GM12801 (cell line): Measurements from ENCODE around the gene ARVCF.

ENCODE experiments used
- CTCF ChIP-seq: IDR thresholded peaks from one replicate; pipeline ENCODE4 v1.5.1; 2011; ENCODE audit warnings: control low read depth; ENCODE audit not compliant: insufficient read length; ENCODE audit errors: extremely low read depth

ARVCF gene

GRCh38 chr22:19961201-19961580 is 55.4 kb downstream of the ARVCF start:
- no peak for TF ChIP-seq CTCF

GRCh38 chr22:19960491-19961200 is 56.0 kb downstream of the ARVCF start:
- no peak for TF ChIP-seq CTCF

- TF ChIP-seq CTCF, result no peak
Observed at GRCh38 chr22:19959587-19960490, 56.8 kb downstream of the ARVCF start.

GRCh38 chr22:19959043-19959586 is 57.5 kb downstream of the ARVCF start:
- no peak for TF ChIP-seq CTCF

DNA sequence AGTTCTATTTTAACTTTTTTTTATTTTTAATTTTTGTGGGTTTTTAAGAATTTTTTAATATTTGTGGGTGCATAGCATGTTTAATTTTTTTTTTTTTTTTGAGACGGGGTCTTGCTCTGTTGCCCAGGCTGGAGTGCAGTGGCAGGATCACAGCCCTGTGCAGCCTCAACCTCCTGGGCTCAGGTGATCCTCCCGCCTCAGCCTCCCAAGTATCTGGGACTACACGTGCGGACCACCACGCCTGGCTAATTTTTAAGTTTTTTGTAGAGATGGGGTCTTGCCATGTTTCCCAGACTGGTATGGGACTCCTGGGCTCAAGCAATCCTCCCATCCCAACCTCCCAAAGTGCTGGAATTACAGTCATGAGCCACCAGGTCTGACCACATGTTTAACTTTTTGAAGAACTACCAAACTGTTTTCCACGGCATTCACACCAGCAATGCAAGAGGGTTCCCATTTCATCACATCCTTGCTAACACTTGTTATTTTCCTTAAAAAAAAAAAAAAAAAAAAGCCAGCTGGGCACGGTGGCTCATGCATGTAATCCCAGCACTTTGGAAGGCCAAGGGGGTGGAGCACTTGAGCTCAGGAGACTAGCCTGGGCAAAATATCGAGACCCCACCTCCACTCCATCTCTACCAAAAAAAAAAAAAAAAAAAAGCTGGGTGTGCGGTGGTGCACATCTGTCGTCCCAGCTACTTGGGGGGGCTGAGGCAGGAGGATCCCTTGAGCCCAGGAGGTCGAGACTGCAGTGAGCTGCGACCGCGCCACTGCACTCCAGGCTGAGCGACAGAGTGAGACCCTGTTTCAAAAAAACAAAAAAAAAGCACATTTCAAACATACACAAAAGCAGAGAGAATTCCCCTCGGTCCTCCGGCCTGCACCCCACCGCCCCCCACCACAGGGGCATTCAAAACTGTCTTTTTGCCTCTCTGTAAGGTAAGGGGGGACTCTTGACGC is 58.3 kb downstream of the ARVCF start:
- TF ChIP-seq CTCF, result no peak

DNA sequence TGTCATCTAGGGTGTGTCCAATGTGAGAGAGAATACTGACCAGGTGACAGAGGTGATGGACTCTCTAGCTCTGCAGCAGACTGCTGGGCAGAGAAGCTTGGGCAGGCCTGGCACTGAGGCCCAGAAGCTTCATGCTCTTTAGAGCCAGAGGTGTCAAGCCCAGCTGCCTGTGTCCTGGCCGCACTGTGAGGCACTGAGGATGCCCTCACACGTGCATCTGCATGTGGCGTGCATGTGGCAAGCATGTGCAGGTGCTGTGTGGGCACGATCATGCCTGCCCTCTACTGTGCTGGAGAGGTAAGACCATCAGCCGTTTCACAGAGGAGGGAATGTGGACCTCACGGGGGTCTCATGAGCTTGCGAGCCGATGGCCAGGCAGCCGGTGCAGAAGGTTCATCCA is 59.2 kb downstream of the ARVCF start:
- TF ChIP-seq CTCF, result no peak
